Endothelial cell of umbilical vein (primary cell): Measurements from ENCODE around the gene DUS1L. TPM values are rescaled to one million over a fixed set of nuclear protein-coding genes. Genes with fewer than 3 reads are reported as not detected.

ENCODE experiments used
- BruUV-seq: library from RNA; stranded (reverse); fragments of 400-500 nt; replicated peaks from 2 replicates; lab custom pipeline; 2021; lab: Mats Ljungman, UMichigan
- CTCF ChIA-PET: fragments of 300-600, 350-600 bp; sonication (Branson Sonifier 250); formaldehyde crosslinking; loops from one replicate; lab custom pipeline; 2021; ENCODE audit warnings: antibody characterized with exemption, inconsistent platforms; lab: Charles Lee
- POLR2A ChIA-PET: fragments of 300-600, 350-600 bp; sonication (Branson Sonifier 250); formaldehyde crosslinking; loops from one replicate; lab custom pipeline; 2021; ENCODE audit warnings: antibody characterized with exemption, inconsistent platforms; lab: Charles Lee
- DNase-seq: peaks from one replicate; pipeline ENCODE4 v3.0.0-alpha.2; 2011; ENCODE audit warnings: low read depth, low spot score
- FAIRE-seq: peaks from 2 replicates; lab custom pipeline; 2011; peaks lifted over from hg19 to GRCh38; lab: Jason Lieb, UNC
- H2AFZ ChIP-seq: 2 replicates; pipeline ENCODE4 v1.6.0; 2012; ENCODE audit warnings: low read depth, low read length, control low read depth, inconsistent platforms
- H3K27ac ChIP-seq: 2 replicates; pipeline ENCODE4 v1.5.1; 2011; ENCODE audit warnings: low read depth, mild to moderate bottlenecking, control low read depth, low read length, moderate library complexity; ENCODE audit not compliant: insufficient read depth
- H3K27me3 ChIP-seq, 2 experiments: 2 replicates each; pipeline versions ENCODE4 v1.6.0 to v1.6.1; 2011; ENCODE audit warnings: low read length in 2 of 2, mixed read lengths in 1 of 2; ENCODE audit not compliant: control insufficient read depth in 2 of 2, insufficient read depth in 2 of 2
- H3K36me3 ChIP-seq, 2 experiments: 2 replicates in 1 of 2; 3 replicates in 1 of 2; pipeline ENCODE4 v1.5.1; 2011; ENCODE audit warnings: low read length in 2 of 2, mild to moderate bottlenecking in 1 of 2, moderate library complexity in 1 of 2; ENCODE audit not compliant: control insufficient read depth in 2 of 2, insufficient read depth in 2 of 2; ENCODE audit errors: extremely low read depth in 1 of 2
- H3K4me1 ChIP-seq: 3 replicates; pipeline ENCODE4 v1.5.1; 2011; ENCODE audit warnings: mild to moderate bottlenecking, low read length; ENCODE audit not compliant: control insufficient read depth, insufficient read depth; ENCODE audit errors: extremely low read depth
- H3K4me2 ChIP-seq: 2 replicates; pipeline ENCODE4 v1.6.1; 2011; ENCODE audit warnings: low read length, control low read depth, mixed read lengths; ENCODE audit not compliant: insufficient read depth
- H3K4me3 ChIP-seq, 3 experiments: fragments of 200-600 bp in 1 of 3; sonication (generic), shearing (Covaris generic) in 1 of 3; replicated peaks in 1 of 3; 2 replicates each; pipeline ENCODE4 v1.5.1; 2011 to 2016; ENCODE audit warnings: control low read depth in 3 of 3, low read length in 3 of 3, mild to moderate bottlenecking in 2 of 3, inconsistent platforms in 1 of 3, low read depth in 1 of 3, moderate library complexity in 1 of 3; ENCODE audit not compliant: insufficient read depth in 1 of 3
- H3K79me2 ChIP-seq: 2 replicates; pipeline ENCODE4 v1.6.0; 2012; ENCODE audit warnings: low read length, inconsistent platforms; ENCODE audit not compliant: control insufficient read depth, insufficient read depth
- H3K9ac ChIP-seq: replicated peaks from 2 replicates; pipeline ENCODE3; 2011; ENCODE audit warnings: low read length, control low read depth; ENCODE audit not compliant: insufficient read depth; ENCODE audit errors: extremely low read depth
- H3K9me1 ChIP-seq: replicated peaks from 3 replicates; pipeline ENCODE4 v1.6.0; 2011; ENCODE audit warnings: mild to moderate bottlenecking, low read length; ENCODE audit not compliant: control insufficient read depth, insufficient read depth; ENCODE audit errors: extremely low read depth
- H3K9me3 ChIP-seq: replicated peaks from 2 replicates; pipeline ENCODE4 v1.5.1; 2012; ENCODE audit warnings: low read length, inconsistent platforms; ENCODE audit not compliant: control insufficient read depth, insufficient read depth
- H4K20me1 ChIP-seq: replicated peaks from 2 replicates; pipeline ENCODE3; 2011; ENCODE audit warnings: mild to moderate bottlenecking, low read length; ENCODE audit not compliant: control insufficient read depth, insufficient read depth; ENCODE audit errors: extremely low read depth
- EZH2 ChIP-seq: IDR thresholded peaks from 2 replicates; pipeline ENCODE4 v1.6.1; 2012; ENCODE audit warnings: borderline replicate concordance, low read depth, mild to moderate bottlenecking, moderate library complexity, low read length, inconsistent platforms; ENCODE audit not compliant: severe bottlenecking
- FOS ChIP-seq: IDR thresholded peaks from 2 replicates; pipeline ENCODE4 v1.6.1; 2011; ENCODE audit warnings: mild to moderate bottlenecking, low read length, moderate library complexity, borderline replicate concordance; ENCODE audit not compliant: insufficient read depth
- GATA2 ChIP-seq: IDR thresholded peaks from 2 replicates; pipeline ENCODE4 v1.7.0; 2011; ENCODE audit warnings: low read depth, mild to moderate bottlenecking, moderate library complexity, mixed read lengths, low read length; ENCODE audit not compliant: insufficient read length, insufficient read depth
- JUN ChIP-seq: IDR thresholded peaks from 2 replicates; pipeline ENCODE4 v1.6.1; 2011; ENCODE audit warnings: borderline replicate concordance, low read depth; ENCODE audit not compliant: insufficient read length, insufficient read depth
- MYC ChIP-seq: IDR thresholded peaks from one replicate; pipeline ENCODE4 v1.6.1; 2011; ENCODE audit warnings: mild to moderate bottlenecking, low read depth, low read length
- POLR2A ChIP-seq: IDR thresholded peaks from 2 replicates; pipeline ENCODE4 v1.6.1; 2012; ENCODE audit warnings: low read depth, mild to moderate bottlenecking, control low read depth, low read length
- POLR2AphosphoS5 ChIP-seq: IDR thresholded peaks from 2 replicates; pipeline ENCODE4 v1.6.1; 2012; ENCODE audit warnings: low read depth, mild to moderate bottlenecking, control low read depth, low read length, moderate library complexity; ENCODE audit not compliant: insufficient read depth
- dilution Hi-C: fragments of 300-500 bp; cut with MboI; formaldehyde crosslinking; loops from one replicate; pipeline ENCODE4 v1.15.0; 2019; ENCODE audit warnings: low sequenced_read_pairs; ENCODE audit not compliant: extremely low pct_ligation_motif_present
- intact Hi-C: fragments of 100-400 bp; cut with micrococcal nuclease; formaldehyde crosslinking; loops from one replicate; pipeline ENCODE4 v1.10.0; 2022
- polyA plus RNA-seq, 4 experiments: library from polyadenylated mRNA; depleted of rRNA in 3 of 4; stranded (reverse) in 3 of 4; unstranded in 1 of 4; fragments of >200 nt; gene quantifications; 2 replicates each; pipeline versions ENCODE4 v1.2.1 to v1.2.3, GENCODE V29; 2011 to 2012; ENCODE audit warnings: missing spikeins in 1 of 4
- total RNA-seq: library from RNA; stranded (reverse); gene quantifications from 2 replicates; pipeline ENCODE4 v1.2.3, GENCODE V29; 2021
- TF ChIP-seq, protein P1 (sequence below), 2 donors: IDR thresholded peaks; 1 replicate in 1 of 2; 2 replicates in 1 of 2; pipeline ENCODE4 v1.5.1; 2011; ENCODE audit warnings: low read length in 2 of 2, mild to moderate bottlenecking in 2 of 2, moderate library complexity in 2 of 2, control low read depth in 1 of 2, inconsistent platforms in 1 of 2, low read depth in 1 of 2; ENCODE audit not compliant: insufficient read depth in 1 of 2; ENCODE audit errors: extremely low read depth in 1 of 2
- TF ChIP-seq, protein P2 (sequence below): IDR thresholded peaks from 2 replicates; pipeline ENCODE4 v1.6.1; 2011; ENCODE audit not compliant: insufficient read depth, insufficient read length

The DUS1L gene
- total and polyA plus RNA-seq, 2 donors (not counting 3 experiments of a cell fraction or from before 2014, with no cell fraction given), result 60.1 to 92.9 TPM

DNA sequence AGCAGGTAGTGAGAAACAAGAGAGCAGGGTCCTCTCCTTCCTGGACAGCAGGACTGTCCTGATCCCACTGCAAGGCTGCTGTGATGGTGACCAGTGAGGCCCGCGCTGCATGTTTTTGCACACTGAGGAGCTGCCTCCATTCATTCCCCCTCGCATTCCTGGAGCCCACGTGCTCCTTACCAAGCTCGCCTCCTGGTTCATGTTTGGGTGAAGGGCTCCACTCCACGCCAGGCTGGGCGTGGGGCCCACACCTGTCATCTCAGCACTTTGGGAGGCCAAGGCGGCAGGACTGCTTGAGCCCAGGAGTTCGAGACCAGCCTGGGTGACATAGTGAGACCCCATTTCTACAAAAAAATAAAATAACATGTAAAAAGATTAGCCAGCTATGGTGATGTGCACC lies 47.8 kb upstream of the DUS1L start:
- CTCF ChIA-PET, result interaction anchor here (0.5 kb wide), 1 partner anchor 293 kb away, joined by 3 read pairs; no protein-coding TSS in a partner anchor

More for the DNA sequence above, 47.8 kb upstream of the DUS1L start:
- Histone ChIP-seq H3K9ac (no peak overlapping the region), H3K9me3 (no peaks in the 10 kb centered on the region), H3K4me2 (no peak overlapping the region), H3K9me1 (no peaks in the 10 kb centered on the region), H3K4me3 (no peak overlapping the region), H3K4me1 (no peaks in the 10 kb centered on the region), H3K27me3 (no peaks in the 10 kb centered on the region), H3K36me3 (no peaks in the 10 kb centered on the region), H2AFZ (no peak overlapping the region), H4K20me1 (no peaks in the 10 kb centered on the region), H3K79me2 (no peaks in the 10 kb centered on the region), H3K27ac (no peak overlapping the region)
- intact Hi-C loops (no loop called here), dilution Hi-C loops (no loop called here)
- FAIRE-seq, result no peak
- no peak for DNase-seq
- POLR2A ChIA-PET, result no interaction called here
- no TSS peak for BruUV-seq
- TF ChIP-seq, protein P1, sequence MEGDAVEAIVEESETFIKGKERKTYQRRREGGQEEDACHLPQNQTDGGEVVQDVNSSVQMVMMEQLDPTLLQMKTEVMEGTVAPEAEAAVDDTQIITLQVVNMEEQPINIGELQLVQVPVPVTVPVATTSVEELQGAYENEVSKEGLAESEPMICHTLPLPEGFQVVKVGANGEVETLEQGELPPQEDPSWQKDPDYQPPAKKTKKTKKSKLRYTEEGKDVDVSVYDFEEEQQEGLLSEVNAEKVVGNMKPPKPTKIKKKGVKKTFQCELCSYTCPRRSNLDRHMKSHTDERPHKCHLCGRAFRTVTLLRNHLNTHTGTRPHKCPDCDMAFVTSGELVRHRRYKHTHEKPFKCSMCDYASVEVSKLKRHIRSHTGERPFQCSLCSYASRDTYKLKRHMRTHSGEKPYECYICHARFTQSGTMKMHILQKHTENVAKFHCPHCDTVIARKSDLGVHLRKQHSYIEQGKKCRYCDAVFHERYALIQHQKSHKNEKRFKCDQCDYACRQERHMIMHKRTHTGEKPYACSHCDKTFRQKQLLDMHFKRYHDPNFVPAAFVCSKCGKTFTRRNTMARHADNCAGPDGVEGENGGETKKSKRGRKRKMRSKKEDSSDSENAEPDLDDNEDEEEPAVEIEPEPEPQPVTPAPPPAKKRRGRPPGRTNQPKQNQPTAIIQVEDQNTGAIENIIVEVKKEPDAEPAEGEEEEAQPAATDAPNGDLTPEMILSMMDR (IDR thresholded peaks at IDR 0.05; ENCODE audit: extremely low read depth in 1 of 2, insufficient read depth in 1 of 2, low read depth in 1 of 2, low read length in 2 of 2), result no peak
- TF ChIP-seq GATA2 (no peak), FOS (no peak), MYC (no peak), POLR2AphosphoS5 (no peak), EZH2 (no peak), JUN (no peak), POLR2A (no peak)
- TF ChIP-seq, protein P2, sequence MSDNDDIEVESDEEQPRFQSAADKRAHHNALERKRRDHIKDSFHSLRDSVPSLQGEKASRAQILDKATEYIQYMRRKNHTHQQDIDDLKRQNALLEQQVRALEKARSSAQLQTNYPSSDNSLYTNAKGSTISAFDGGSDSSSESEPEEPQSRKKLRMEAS, result no peak
